ACC112 (cell line): ENCODE data around the gene ASXL1.

ENCODE experiments used
- H2AFZ ChIP-seq: fragments of 200-600 bp; sonication (generic); one replicate; pipeline ENCODE4 v1.6.0; 2017; ENCODE audit warnings: antibody characterized with exemption, low read length; ENCODE audit not compliant: unreplicated experiment
- H3K27ac ChIP-seq: fragments of 200-600 bp; sonication (generic); 2 replicates; pipeline ENCODE4 v1.5.1; 2014; ENCODE audit warnings: low read depth, mild to moderate bottlenecking, antibody characterized with exemption, low read length, moderate library complexity
- H3K27me3 ChIP-seq: fragments of 200-600 bp; sonication (generic); 2 replicates; pipeline ENCODE4 v1.6.1; 2014; ENCODE audit warnings: mild to moderate bottlenecking, antibody characterized with exemption, low read length, moderate library complexity, mixed read lengths; ENCODE audit not compliant: insufficient read depth
- H3K36me3 ChIP-seq: fragments of 200-600 bp; sonication (generic); 2 replicates; pipeline ENCODE4 v1.6.1; 2016; ENCODE audit warnings: mild to moderate bottlenecking, antibody characterized with exemption, low read length, moderate library complexity, mixed read lengths; ENCODE audit not compliant: insufficient read depth
- H3K4me1 ChIP-seq: fragments of 200-600 bp; sonication (generic); one replicate; pipeline ENCODE4 v1.6.1; 2016; ENCODE audit warnings: low read length, mixed read lengths; ENCODE audit not compliant: insufficient read depth, unreplicated experiment, control insufficient read depth
- H3K4me3 ChIP-seq: fragments of 200-600 bp; sonication (generic); 2 replicates; pipeline ENCODE4 v1.5.1; 2014; ENCODE audit warnings: mild to moderate bottlenecking, low read depth, low read length
- H3K79me2 ChIP-seq: fragments of 200-600 bp; sonication (generic); one replicate; pipeline ENCODE4 v1.6.0; 2016; ENCODE audit warnings: low read length; ENCODE audit not compliant: control insufficient read depth, unreplicated experiment, insufficient read depth

ASXL1 gene

DNA sequence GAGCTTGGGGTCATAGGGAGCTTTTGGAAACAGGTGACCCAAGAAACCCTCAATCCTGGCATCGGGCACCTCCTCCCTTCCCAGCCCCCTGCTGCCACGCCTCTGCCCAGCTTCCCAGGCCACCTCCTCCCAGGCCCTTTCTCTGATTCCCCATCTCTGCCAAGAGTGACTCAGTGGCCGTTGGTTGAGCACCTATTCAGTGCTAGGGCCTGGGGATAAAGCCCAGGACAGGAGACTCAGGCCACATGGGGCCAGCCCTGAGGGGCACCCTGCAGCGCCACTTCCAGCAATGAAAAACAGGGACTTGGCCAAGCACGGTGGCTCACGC is 110.1 kb downstream of the ASXL1 start:
- Histone ChIP-seq H3K27ac (no peak overlapping the region), H3K36me3 (no peaks in the 10 kb centered on the region), H3K4me3 (no peak overlapping the region), H3K79me2 (peaks cover 22% of the 10 kb centered on the region), H2AFZ (no peak overlapping the region), H3K27me3 (no peaks in the 10 kb centered on the region), H3K4me1 (peaks cover 22% of the 10 kb centered on the region)

DNA sequence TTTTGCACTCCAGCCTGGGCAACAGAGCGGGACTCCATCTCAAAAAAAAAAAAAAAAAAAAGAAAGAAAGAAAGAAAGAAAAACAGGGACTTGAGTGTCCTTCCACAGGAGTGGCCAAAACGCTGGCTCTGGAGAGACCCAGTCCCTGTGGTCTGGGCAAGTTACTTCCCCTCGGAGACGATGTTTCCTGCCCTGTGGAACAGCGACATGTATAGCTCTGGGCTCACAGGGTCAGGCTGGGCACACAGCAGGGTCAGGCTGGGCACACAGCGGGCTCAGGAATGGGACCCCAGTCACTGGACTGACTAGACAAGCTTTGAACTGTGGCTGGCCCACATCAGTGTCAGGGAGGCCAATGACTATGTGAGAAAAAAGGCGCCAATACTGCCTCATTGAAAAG is 110.7 kb downstream of the ASXL1 start:
- no peak overlapping the region for H3K27ac ChIP-seq
- H3K27me3 ChIP-seq = no peaks in the 10 kb centered on the region
- peaks cover 28% of the 10 kb centered on the region for H3K4me1 ChIP-seq
- H3K36me3 ChIP-seq = no peaks in the 10 kb centered on the region
- H3K4me3 ChIP-seq = no peak overlapping the region
- H2AFZ ChIP-seq = no peak overlapping the region
- peaks cover 26% of the 10 kb centered on the region for H3K79me2 ChIP-seq

DNA sequence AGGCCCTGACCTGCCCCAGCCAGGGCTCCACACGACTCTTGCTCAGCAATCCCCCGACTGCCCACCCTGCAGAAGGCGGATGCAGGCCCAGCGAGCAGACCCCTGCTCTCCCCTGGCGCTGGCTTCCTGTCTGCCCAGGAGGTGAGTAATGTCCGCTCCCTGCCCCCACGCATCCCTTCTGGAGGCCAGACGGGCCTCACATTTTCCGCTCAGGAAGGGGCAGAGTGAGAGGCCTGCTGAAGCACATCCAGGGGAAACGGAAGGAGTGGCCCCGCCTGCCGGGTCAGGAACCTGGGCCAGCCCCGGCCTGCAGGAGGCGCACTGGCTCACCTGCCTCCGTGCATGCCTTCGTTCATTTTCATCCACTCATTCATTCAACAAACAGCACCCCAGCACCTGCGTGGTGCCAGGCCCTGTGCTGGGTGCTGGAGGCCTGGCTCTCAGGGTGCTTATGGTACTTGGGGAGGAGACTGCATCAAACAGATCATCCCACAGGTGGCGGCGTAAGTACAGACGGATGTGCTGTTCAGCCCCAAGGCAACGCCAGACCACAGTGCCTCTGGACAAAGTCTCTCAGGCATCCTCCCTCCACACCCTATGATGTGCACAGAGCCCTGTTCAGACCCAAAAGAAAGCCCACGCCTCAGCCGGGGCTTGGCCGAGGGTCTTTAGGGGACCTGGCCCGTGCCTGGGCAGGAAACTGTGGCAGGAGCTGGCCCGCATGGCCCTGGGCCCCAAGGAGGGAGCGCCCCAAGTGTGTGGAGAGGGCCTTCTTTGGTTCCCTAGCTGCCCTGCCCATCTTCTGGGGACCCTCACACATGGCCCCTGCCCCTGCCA is 112.1 kb downstream of the ASXL1 start:
- no peaks in the 10 kb centered on the region for H3K36me3 ChIP-seq
- no peak overlapping the region for H3K27ac ChIP-seq
- H2AFZ ChIP-seq = no peak overlapping the region
- H3K4me3 ChIP-seq = no peak overlapping the region
- peaks cover 32% of the 10 kb centered on the region for H3K79me2 ChIP-seq
- H3K4me1 ChIP-seq = peaks cover 31% of the 10 kb centered on the region
- H3K27me3 ChIP-seq = no peaks in the 10 kb centered on the region

DNA sequence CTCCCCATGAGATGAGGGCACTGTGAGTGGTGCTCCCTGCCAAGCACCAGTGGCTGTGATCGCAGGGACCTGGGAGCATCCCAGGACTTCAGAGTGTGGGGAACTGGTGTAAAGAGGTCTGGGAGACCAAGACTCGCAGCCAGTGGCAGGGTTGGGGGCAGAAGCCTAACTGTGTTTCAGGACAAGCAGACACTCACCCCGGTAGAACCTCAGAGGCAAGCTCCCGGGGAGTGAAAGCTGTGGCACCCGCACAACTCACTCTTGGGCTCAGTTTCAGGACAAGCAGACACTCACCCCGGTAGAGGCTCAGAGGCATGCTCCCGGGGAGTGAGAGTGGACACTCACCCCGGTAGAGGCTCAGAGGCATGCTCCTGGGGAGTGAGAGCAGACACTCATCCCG is 112.8 kb downstream of the ASXL1 start:
- H2AFZ ChIP-seq = no peak overlapping the region
- H3K4me3 ChIP-seq = no peak overlapping the region
- no peaks in the 10 kb centered on the region for H3K36me3 ChIP-seq
- H3K79me2 ChIP-seq = peaks cover 32% of the 10 kb centered on the region
- H3K4me1 ChIP-seq = peaks cover 29% of the 10 kb centered on the region
- H3K27me3 ChIP-seq = no peaks in the 10 kb centered on the region
- no peak overlapping the region for H3K27ac ChIP-seq

DNA sequence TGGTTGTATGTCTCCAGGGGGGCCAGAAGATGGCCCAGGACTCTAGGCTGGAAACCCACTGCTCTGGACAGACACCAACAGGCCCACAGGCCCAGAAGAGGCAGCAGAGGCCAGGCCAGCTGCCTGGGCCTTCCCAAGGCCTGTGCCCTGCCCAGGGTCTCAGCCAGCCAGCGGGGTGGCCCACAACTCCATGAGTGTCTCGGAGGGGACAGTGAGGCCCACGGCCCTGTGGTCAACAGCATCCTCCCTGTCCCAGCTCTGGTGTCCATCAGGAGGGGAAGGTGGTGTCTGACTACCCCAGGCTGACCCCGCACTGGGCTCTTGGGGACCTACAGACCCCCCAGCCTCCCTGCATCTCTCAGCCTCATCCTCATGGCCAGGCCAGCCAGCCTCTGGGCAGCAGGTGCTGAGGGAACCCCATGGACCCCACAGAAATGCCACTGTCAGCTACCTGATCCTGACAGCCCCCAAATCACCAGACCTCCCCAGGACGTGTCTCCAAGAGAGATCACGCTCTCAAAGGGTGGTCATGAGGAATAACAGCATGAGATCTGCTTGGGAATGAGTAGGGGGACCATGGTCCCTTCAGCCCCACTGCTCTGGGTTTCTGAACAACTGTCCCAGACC is 114.6 kb downstream of the ASXL1 start:
- Histone ChIP-seq H3K27ac (no peak overlapping the region), H3K36me3 (no peaks in the 10 kb centered on the region), H3K27me3 (no peaks in the 10 kb centered on the region), H3K4me1 (peaks cover 27% of the 10 kb centered on the region), H2AFZ (no peak overlapping the region), H3K4me3 (no peak overlapping the region), H3K79me2 (peaks cover 30% of the 10 kb centered on the region)

DNA sequence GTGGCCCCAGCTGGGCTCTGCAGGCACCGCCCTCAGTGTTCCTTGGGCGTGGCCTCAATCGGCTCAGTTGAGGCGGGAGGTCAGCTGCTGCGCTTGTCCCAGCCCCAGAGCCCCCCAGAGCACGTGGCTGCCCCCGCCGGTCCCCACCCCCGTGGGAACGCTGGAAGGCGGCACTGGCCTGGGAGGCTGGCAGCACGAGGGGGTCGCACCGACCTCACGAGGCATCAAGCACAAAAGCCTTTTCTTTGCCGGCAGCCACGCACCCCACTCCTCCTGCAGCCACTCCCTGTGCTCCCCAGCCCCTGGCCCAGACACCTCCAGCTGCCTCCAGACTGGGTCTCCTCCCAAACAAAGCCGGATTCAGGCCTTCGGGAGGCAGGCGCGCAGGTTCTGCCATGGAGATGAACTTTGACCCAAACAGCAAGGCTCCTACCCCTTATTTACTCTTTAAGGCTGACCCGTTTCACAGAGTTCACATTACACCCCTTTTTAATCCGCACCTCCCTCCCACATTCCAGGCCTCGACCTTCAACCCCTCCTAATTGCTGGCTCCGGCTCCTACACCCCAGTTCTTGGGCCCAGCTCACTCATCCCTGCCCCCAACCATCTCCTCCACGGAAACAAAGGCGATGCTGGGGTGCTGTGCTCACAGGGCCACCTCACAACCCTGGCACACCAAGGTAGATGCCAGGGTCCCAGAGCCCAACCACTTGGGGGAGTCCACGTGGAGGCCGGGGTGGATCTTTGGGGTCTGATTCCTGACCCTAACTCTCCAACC is 115.3 kb downstream of the ASXL1 start:
- no peaks in the 10 kb centered on the region for H3K27me3 ChIP-seq
- H3K36me3 ChIP-seq = no peaks in the 10 kb centered on the region
- no peak overlapping the region for H3K27ac ChIP-seq
- peaks cover 27% of the 10 kb centered on the region for H3K79me2 ChIP-seq
- H3K4me1 ChIP-seq = peaks cover 27% of the 10 kb centered on the region
- H2AFZ ChIP-seq = no peak overlapping the region
- peak overlapping the region; percentile 72 for H3K4me3 ChIP-seq

DNA sequence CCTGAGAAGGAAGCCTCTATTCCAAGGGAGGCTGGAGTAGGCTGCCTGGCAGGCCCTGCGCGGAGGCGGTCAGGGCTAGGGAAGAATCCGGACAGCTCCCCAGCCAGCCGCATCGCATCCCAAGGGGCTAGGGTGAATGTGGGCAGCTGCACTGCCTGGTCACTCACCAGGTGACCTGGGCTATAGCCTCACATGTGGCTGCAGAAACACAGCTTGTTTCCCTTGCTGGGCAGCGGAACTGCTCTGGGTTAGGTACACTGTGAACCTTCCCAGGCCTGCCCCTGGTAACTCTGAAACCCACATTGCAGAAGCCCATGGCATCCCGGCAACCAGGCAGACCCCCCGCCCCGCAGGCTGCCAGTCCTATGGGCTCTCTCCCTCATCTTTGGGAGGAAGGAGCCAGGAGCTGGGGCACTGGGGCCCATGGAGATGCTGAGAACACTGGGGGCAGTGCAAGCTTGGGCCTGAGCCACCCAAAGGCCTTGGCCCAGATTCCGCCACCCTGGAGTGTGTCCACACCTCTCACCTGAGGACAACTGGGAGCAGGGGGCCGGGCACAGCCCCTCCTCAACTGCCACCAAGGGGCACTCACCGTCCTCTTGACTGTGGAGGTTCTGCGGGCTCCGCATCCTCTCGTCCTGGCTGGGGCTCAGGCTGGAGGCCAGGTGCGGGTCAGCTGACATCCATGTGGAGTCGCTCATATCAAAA is 116.0 kb downstream of the ASXL1 start:
- peaks cover 27% of the 10 kb centered on the region for H3K4me1 ChIP-seq
- H2AFZ ChIP-seq = no peak overlapping the region
- H3K36me3 ChIP-seq = no peaks in the 10 kb centered on the region
- H3K4me3 ChIP-seq = peak overlapping the region; percentile 72
- H3K27ac ChIP-seq = peak overlapping the region; percentile 40
- H3K79me2 ChIP-seq = peaks cover 27% of the 10 kb centered on the region
- no peaks in the 10 kb centered on the region for H3K27me3 ChIP-seq

DNA sequence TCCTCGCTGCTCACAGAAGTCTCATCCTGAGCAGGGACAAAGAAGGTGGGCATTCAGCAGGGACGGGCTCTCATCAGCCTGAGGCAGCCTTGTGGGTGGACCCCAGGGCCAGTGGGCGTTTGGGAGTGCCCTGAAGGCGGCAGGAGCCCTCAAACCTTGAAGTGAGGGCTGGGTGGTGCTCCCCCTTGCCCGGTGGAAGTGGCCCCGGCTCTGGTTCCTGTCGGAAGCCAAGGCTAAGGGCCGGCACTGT is 116.5 kb downstream of the ASXL1 start:
- H3K27ac ChIP-seq = peak overlapping the region; percentile 40
- H3K79me2 ChIP-seq = peaks cover 27% of the 10 kb centered on the region
- no peaks in the 10 kb centered on the region for H3K27me3 ChIP-seq
- peak overlapping the region; percentile 72 for H3K4me3 ChIP-seq
- no peaks in the 10 kb centered on the region for H3K36me3 ChIP-seq
- peak overlapping the region; percentile 19 for H2AFZ ChIP-seq
- H3K4me1 ChIP-seq = peaks cover 27% of the 10 kb centered on the region

DNA sequence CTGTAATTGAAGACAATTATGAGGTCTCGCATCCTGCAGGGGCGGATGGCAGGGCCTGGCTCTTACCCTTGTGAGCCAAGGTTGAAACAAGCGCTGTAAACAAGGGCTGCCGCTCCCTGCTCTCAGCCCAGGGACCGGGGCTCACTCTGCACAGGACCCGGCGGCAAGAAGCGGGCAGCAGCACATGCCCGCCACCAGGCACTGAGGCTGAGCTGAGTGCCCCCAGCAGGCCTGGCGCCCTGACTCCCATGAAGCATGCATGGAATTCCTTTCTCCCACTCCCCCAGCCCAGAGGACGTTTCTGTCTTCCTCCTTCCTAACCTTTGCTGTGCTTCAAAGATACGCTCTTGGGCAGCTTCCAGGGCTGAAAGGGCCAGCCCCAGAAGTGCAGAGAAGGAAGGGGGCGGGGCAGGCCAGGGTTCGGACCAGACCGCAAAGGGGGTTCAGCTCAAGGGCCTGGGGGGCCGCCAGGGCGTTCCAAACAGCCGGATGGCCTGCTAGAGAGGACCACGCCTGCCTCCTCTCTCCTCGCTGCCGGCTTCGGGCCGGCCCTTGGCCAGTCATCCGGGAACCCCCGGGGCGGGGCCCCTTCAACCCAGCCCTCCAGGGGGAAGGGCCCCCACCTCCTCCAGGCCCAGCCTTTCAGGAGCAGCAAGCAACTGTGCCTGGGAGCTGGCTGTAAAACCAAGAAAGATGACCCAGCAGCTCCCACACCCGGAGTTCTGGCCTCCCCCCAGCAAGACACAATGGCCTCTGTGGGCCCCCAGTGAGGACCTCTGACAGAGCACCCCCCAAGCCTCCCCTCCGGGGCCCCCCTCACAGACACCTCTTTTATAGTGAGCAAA is 117.1 kb downstream of the ASXL1 start:
- Histone ChIP-seq H3K36me3 (no peaks in the 10 kb centered on the region), H2AFZ (peak overlapping the region; percentile 19), H3K27me3 (no peaks in the 10 kb centered on the region), H3K27ac (peak overlapping the region; percentile 69), H3K4me3 (peak overlapping the region; percentile 72), H3K79me2 (peaks cover 27% of the 10 kb centered on the region), H3K4me1 (peaks cover 27% of the 10 kb centered on the region)
